B cell (primary cell): ENCODE results near the gene MAP2K5. TPM values are rescaled to one million over a fixed set of nuclear protein-coding genes. Genes with fewer than 3 reads are reported as not detected.

Experiments
- ATAC-seq: fragments of 200-7000 bp; cut with Tn5 transposase; one replicate; pipeline ENCODE4 v1.10.0; 2021; ENCODE audit warnings: low read depth, mild to moderate bottlenecking, moderate number of reproducible peaks, moderate library complexity
- CTCF ChIA-PET: fragments of 350-600 bp; sonication (Branson Sonifier 250); formaldehyde crosslinking; loops from one replicate; lab custom pipeline; 2021; ENCODE audit warnings: antibody characterized with exemption, inconsistent platforms; lab: Charles Lee
- POLR2A ChIA-PET: fragments of 350-600 bp; sonication (Branson Sonifier 250); formaldehyde crosslinking; loops from one replicate; lab custom pipeline; 2021; ENCODE audit warnings: antibody characterized with exemption; lab: Charles Lee
- DNase-seq: peaks from one replicate; pipeline ENCODE4 v3.0.0; 2013
- H2AFZ ChIP-seq: 2 replicates; pipeline ENCODE4 v1.6.1; 2012; ENCODE audit warnings: mild to moderate bottlenecking, low read depth, low read length; ENCODE audit not compliant: insufficient read depth, poor library complexity, severe bottlenecking
- H3K27ac ChIP-seq, 2 donors: 1 replicate in 1 of 2; 2 replicates in 1 of 2; pipeline ENCODE4 v1.5.1; 2012 to 2013; ENCODE audit warnings: low read length in 2 of 2, mild to moderate bottlenecking in 2 of 2, moderate library complexity in 1 of 2
- H3K27me3 ChIP-seq, 4 experiments: fragments of 200-600 bp in 1 of 4; sonication (generic) in 1 of 4; replicated peaks in 1 of 4; 1 replicate in 2 of 4; 2 replicates in 2 of 4; pipeline versions ENCODE4 v1.6.1 to v1.7.0; 2013 to 2016; ENCODE audit warnings: low read length in 3 of 4, mild to moderate bottlenecking in 2 of 4, mixed read lengths in 1 of 4, moderate library complexity in 1 of 4; ENCODE audit not compliant: insufficient read depth in 4 of 4, control insufficient read depth in 3 of 4; ENCODE audit errors: control extremely low read depth in 1 of 4
- H3K36me3 ChIP-seq, 2 experiments: replicated peaks in 1 of 2; 1 replicate in 1 of 2; 2 replicates in 1 of 2; pipeline versions ENCODE4 v1.6.1 to v1.7.1; 2013; ENCODE audit warnings: low read length in 1 of 2; ENCODE audit not compliant: insufficient read depth in 2 of 2, control insufficient read depth in 1 of 2; ENCODE audit errors: control extremely low read depth in 1 of 2, extremely low read depth in 1 of 2
- H3K4me1 ChIP-seq, 2 donors: fragments of 200-600 bp in 1 of 2; sonication (generic) in 1 of 2; 1 replicate in 1 of 2; 2 replicates in 1 of 2; pipeline versions ENCODE4 v1.5.1 to v1.6.1; 2013 to 2017; ENCODE audit warnings: low read length in 2 of 2; ENCODE audit not compliant: control insufficient read depth in 2 of 2, insufficient read depth in 2 of 2
- H3K4me2 ChIP-seq: replicated peaks from 2 replicates; pipeline ENCODE3; 2012; ENCODE audit warnings: mild to moderate bottlenecking, low read depth, low read length; ENCODE audit not compliant: poor library complexity, severe bottlenecking
- H3K4me3 ChIP-seq, 5 experiments: fragments of 200-600 bp in 1 of 5; sonication (generic) in 1 of 5; 1 replicate in 3 of 5; 2 replicates in 2 of 5; pipeline versions ENCODE4 v1.5.1 to v1.7.0; 2011 to 2016; ENCODE audit warnings: low read length in 4 of 5, mild to moderate bottlenecking in 4 of 5, low read depth in 2 of 5, control low read depth in 1 of 5, moderate library complexity in 1 of 5; ENCODE audit not compliant: insufficient read depth in 1 of 5; ENCODE audit errors: control extremely low read depth in 1 of 5, extremely low read depth in 1 of 5
- H3K79me2 ChIP-seq: fragments of 200-600 bp; sonication (generic); one replicate; pipeline ENCODE4 v1.6.0; 2016; ENCODE audit warnings: low read length; ENCODE audit not compliant: control insufficient read depth, insufficient read depth
- H3K9ac ChIP-seq: fragments of 200-600 bp; sonication (generic); 2 replicates; pipeline ENCODE4 v1.6.1; 2017; ENCODE audit warnings: mild to moderate bottlenecking, low read length, moderate library complexity
- H3K9me3 ChIP-seq, 3 donors: one replicate each; pipeline versions ENCODE4 v1.6.1 to v1.7.1; 2013; ENCODE audit warnings: low read length in 2 of 3; ENCODE audit not compliant: control insufficient read depth in 2 of 3, insufficient read depth in 1 of 3; ENCODE audit errors: control extremely low read depth in 1 of 3
- H4K20me1 ChIP-seq: 2 replicates; pipeline ENCODE4 v1.6.0; 2012; ENCODE audit warnings: mild to moderate bottlenecking, low read length; ENCODE audit not compliant: insufficient read depth, control insufficient read depth, poor library complexity, severe bottlenecking
- H3K27ac Mint-ChIP-seq: one replicate; pipeline ENCODE4 v1.8.0; 2021; ENCODE audit warnings: mixed read lengths
- H3K27me3 Mint-ChIP-seq: one replicate; pipeline ENCODE4 v1.8.0; 2021; ENCODE audit warnings: mixed read lengths
- H3K4me1 Mint-ChIP-seq: one replicate; pipeline ENCODE4 v1.8.0; 2021; ENCODE audit warnings: mixed read lengths
- H3K4me3 Mint-ChIP-seq: one replicate; pipeline ENCODE4 v1.8.0; 2021; ENCODE audit warnings: mixed read lengths
- H3K9me3 Mint-ChIP-seq: one replicate; pipeline ENCODE4 v1.8.0; 2022; ENCODE audit warnings: mixed read lengths; ENCODE audit not compliant: insufficient read depth
- CTCF ChIP-seq: fragments of 200-600 bp; IDR thresholded peaks from one replicate; pipeline ENCODE4 v1.8.0; 2022; ENCODE audit warnings: antibody characterized with exemption, mild to moderate bottlenecking
- EZH2 ChIP-seq: IDR thresholded peaks from 2 replicates; pipeline ENCODE4 v1.6.1; 2012; ENCODE audit warnings: borderline replicate concordance, low read depth, mild to moderate bottlenecking, moderate library complexity, low read length; ENCODE audit not compliant: insufficient read depth, poor library complexity, severe bottlenecking
- WGBS: methylation state at CpG from one replicate; pipeline ENCODE4 v1.1.5; 2013; ENCODE audit warnings: missing lambda C conversion rate; ENCODE audit not compliant: insufficient coverage; 5-methylcytosine and 5-hydroxymethylcytosine counted together
- intact Hi-C: fragments of 100-400 bp; cut with micrococcal nuclease; formaldehyde crosslinking; loops from one replicate; pipeline ENCODE4 v1.10.0; 2022
- polyA plus RNA-seq: library from polyadenylated mRNA; depleted of rRNA; stranded (reverse); fragments of >200 nt; gene quantifications from 2 replicates; pipeline ENCODE4 v1.2.3, GENCODE V29; 2012
- total RNA-seq, 2 donors: library from RNA; stranded (reverse); fragments of 120-200 nt in 1 of 2; gene quantifications; 1 replicate in 1 of 2; 2 replicates in 1 of 2; pipeline versions ENCODE4 v1.2.3 to v1.2.4, GENCODE V29; 2013 to 2022

Gene MAP2K5
- total and polyA plus RNA-seq, 2 donors (not counting 1 experiment from before 2014, with no cell fraction given): 11.1 to 40.0 TPM

- H3K4me3 Mint-ChIP-seq: no peak overlapping the region
- Histone ChIP-seq H3K9me3 (no peaks in the 10 kb centered on the region), H3K4me3 (no peak overlapping the region), H3K79me2 (no peaks in the 10 kb centered on the region), H4K20me1 (no peaks in the 10 kb centered on the region), H3K27me3 (no peaks in the 10 kb centered on the region), H3K9ac (no peak overlapping the region), H3K36me3 (no peaks in the 10 kb centered on the region), H3K4me1 (peaks cover 10% of the 10 kb centered on the region in 2 donors), H2AFZ (no peak overlapping the region), H3K4me2 (no peak overlapping the region), H3K27ac (no peak overlapping the region)
- DNase-seq (no peak), ATAC-seq (no peak)
- ChIA-PET CTCF (interaction anchor here (0.9 kb wide), 1 partner anchor 131 kb away, joined by 3 read pairs; no protein-coding TSS in a partner anchor), POLR2A (no interaction called here)
- no peaks in the 10 kb centered on the region for H3K27me3 Mint-ChIP-seq
- no peaks in the 10 kb centered on the region for H3K9me3 Mint-ChIP-seq
- no peak overlapping the region for H3K27ac Mint-ChIP-seq
- H3K4me1 Mint-ChIP-seq: peaks cover 12% of the 10 kb centered on the region
- TF ChIP-seq CTCF: no peak
- no peak for TF ChIP-seq EZH2
- intact Hi-C loops: no loop called here
Measured at GRCh38 chr15:67732164-67732563, 189.7 kb downstream of the MAP2K5 start.

GRCh38 chr15:67732671-67733374 is 190.3 kb downstream of the MAP2K5 start:
- Histone ChIP-seq H3K9ac (no peak overlapping the region), H3K27me3 (no peaks in the 10 kb centered on the region), H3K79me2 (no peaks in the 10 kb centered on the region), H4K20me1 (no peaks in the 10 kb centered on the region), H2AFZ (no peak overlapping the region), H3K4me3 (no peak overlapping the region), H3K9me3 (no peaks in the 10 kb centered on the region), H3K4me2 (no peak overlapping the region), H3K4me1 (peaks cover 10% of the 10 kb centered on the region in 2 donors), H3K27ac (no peak overlapping the region), H3K36me3 (no peaks in the 10 kb centered on the region)
- no peak for DNase-seq
- intact Hi-C loops: no loop called here
- Mint-ChIP-seq H3K4me1 (peaks cover 12% of the 10 kb centered on the region), H3K4me3 (no peak overlapping the region), H3K27ac (no peak overlapping the region), H3K27me3 (no peaks in the 10 kb centered on the region), H3K9me3 (no peaks in the 10 kb centered on the region)
- WGBS: 96% methylated on average over 8 of the region's 14 CpGs
- POLR2A ChIA-PET: no interaction called here
- no peak for TF ChIP-seq EZH2
- TF ChIP-seq CTCF: no peak
- no peak for ATAC-seq
- CTCF ChIA-PET: interaction anchor here (0.9 kb wide), 1 partner anchor 131 kb away, joined by 3 read pairs; no protein-coding TSS in a partner anchor
